IPS-18c (cell line): ENCODE data around the gene DPAGT1.
"Not testable (repeated sequence)": the region's sequence is repeated elsewhere in the genome, so short reads cannot be mapped to it uniquely, and the experiment has no call there.

Experiments
- H3K4me3 ChIP-seq: 2 replicates; pipeline ENCODE4 v1.7.0; 2013; ENCODE audit warnings: low read depth, mild to moderate bottlenecking, low read length, moderate library complexity; ENCODE audit not compliant: insufficient read depth
- H3K9me3 ChIP-seq: one replicate; pipeline ENCODE4 v1.6.1; 2013; ENCODE audit warnings: mild to moderate bottlenecking, low read length, moderate library complexity; ENCODE audit not compliant: control insufficient read depth, insufficient read depth

The DPAGT1 gene

DNA sequence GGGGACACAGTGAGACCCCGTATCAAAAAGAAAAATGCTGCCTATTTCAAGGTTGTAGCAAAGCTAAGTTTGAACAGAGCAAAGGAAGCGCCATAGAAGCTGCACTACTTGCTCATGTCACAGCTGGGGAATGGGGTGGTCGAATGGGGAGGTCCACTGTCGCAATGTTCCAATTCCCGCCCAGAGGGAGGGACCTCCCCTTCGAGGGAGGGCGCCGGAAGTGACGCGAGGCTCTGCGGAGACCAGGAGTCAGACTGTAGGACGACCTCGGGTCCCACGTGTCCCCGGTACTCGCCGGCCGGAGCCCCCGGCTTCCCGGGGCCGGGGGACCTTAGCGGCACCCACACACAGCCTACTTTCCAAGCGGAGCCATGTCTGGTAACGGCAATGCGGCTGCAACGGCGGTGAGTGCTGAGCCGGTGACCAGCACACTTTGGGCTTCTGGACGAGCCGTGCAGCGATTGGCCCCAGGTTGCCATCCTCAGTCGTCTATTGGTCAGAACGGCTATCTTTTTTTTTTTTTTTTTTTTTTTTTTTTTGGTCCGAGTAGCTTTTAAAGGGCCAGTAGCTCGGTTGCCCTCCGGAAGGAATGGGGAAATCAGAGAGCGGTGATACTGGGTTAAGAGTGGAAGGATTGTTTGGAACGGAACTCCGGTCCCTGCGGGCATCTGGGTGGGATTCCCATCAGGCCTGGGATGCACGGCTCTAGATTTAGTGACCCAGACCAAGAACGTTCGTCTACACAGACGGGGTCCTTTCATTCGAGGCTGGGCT is 16.8 kb downstream of the DPAGT1 start, which contains the start of gene HMBS:
Gene HMBS, plus strand, starts transcription at position 219 of the 774 bp plus-strand sequence. Its CDS starts 153 bp downstream, at position 372.
- H3K4me3 ChIP-seq: peak within 1 kb of the TSS; percentile 96
- H3K9me3 ChIP-seq: no peaks in the 10 kb centered on the region

- no peak overlapping the region for H3K4me3 ChIP-seq
- no peaks in the 10 kb centered on the region for H3K9me3 ChIP-seq
These were observed 19.9 kb downstream of the DPAGT1 start for GRCh38 chr11:119081682-119082260.

GRCh38 chr11:119078675-119079420 is 22.8 kb downstream of the DPAGT1 start:
- H3K4me3 ChIP-seq: no peak overlapping the region
- H3K9me3 ChIP-seq: no peaks in the 10 kb centered on the region

DNA sequence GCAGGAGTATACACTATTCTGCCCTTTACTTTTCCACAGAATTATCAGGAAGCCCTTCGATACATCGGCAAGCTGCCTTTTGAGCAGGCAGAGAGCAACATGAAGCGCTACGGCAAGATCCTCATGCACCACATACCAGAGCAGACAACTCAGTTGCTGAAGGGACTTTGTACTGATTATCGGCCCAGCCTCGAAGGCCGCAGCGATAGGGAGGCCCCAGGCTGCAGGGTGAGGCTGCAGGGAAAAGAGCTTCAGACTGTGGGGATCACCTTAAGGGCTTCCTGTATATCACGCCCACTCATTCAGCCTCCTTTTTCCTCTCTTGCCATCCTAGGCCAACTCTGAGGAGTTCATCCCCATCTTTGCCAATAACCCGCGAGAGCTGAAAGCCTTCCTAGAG is 23.8 kb downstream of the DPAGT1 start:
- H3K4me3 ChIP-seq: no peak overlapping the region
- H3K9me3 ChIP-seq: no peaks in the 10 kb centered on the region

GRCh38 chr11:119067371-119068222 is 34.1 kb downstream of the DPAGT1 start, which contains the start of gene VPS11:
TSS of gene VPS11 (plus strand) at chr11:119067818. CDS start at chr11:119067824, 6 bp downstream.
- H3K9me3 ChIP-seq: no peaks in the 10 kb centered on the region
- peak within 1 kb of the TSS; percentile 95 for H3K4me3 ChIP-seq

GRCh38 chr11:119065369-119065768 is 36.3 kb downstream of the DPAGT1 start:
- H3K4me3 ChIP-seq: no peak overlapping the region
- no peaks in the 10 kb centered on the region for H3K9me3 ChIP-seq

GRCh38 chr11:119062779-119063178 is 38.9 kb downstream of the DPAGT1 start:
- H3K4me3 ChIP-seq: no peak overlapping the region
- no peaks in the 10 kb centered on the region for H3K9me3 ChIP-seq

DNA sequence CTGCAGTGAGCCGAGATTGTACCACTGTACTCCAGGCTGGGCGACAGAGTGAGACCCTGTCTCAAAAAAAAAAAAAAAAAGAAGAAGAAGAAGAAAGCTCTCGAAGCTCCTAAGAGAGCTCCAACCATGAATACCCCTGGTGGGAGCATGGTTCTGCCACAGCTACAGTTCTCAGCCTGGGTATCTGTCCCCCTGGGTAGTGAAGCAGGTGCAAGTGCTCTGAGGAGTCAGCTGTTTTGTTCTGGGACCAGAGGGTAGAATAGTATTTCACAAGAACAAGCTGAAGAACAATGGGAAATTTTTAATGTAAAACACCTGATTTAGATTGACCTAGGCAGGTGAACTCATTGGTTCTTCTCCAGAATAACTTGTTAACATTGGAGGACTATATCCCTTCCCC is 40.4 kb downstream of the DPAGT1 start:
- H3K4me3 ChIP-seq: no peak overlapping the region
- no peaks in the 10 kb centered on the region for H3K9me3 ChIP-seq

- not testable (repeated sequence) for H3K4me3 ChIP-seq, H3K9me3 ChIP-seq
These were observed 42.5 kb downstream of the DPAGT1 start for GRCh38 chr11:119059128-119059527.

DNA sequence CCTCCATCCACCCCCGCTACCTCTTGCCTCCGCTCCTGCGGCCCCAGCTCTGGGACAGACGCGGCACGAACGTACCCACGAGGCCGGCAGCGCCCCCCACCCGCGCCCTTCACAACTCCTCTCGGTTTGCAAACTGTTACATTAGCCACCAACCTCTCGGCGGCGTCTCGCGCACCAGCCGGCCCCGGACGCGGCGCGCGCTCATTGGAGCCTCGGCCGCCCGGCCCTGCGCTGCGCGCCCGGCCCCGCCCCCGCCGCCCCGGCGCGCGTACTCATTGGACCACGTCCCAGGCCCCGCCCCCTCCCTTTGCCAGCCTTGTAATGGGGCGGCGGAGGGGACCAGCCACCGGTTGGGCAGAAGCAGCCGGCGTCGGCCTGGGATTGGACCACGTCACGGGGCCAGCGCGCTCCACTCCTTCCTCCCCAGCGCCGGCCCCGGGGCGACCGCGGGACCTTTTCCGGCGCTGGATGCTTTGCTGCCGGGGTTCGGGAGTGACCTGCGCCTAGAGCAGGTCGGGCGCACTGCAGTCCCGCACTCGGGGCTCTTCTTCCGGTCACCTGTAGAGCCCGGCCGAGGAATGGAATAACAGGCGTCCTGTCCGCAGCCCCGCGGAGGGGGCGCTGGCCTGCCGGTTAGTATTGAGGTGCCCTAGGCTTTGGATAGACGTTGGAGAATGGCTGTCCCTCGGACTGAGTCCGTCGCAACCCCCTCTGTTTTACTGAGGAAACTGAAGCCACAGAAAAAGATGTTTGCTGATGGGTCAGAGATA is 44.5 kb downstream of the DPAGT1 start, which contains the start of gene HYOU1:
Gene HYOU1, minus strand, starts transcription at position 206 of the 770 bp plus-strand sequence. CDS start 1,045 bp downstream, outside the sequence.
- Histone ChIP-seq H3K4me3 (peak within 1 kb of the TSS; percentile 91), H3K9me3 (peaks cover 2% of the 10 kb centered on the region)

DNA sequence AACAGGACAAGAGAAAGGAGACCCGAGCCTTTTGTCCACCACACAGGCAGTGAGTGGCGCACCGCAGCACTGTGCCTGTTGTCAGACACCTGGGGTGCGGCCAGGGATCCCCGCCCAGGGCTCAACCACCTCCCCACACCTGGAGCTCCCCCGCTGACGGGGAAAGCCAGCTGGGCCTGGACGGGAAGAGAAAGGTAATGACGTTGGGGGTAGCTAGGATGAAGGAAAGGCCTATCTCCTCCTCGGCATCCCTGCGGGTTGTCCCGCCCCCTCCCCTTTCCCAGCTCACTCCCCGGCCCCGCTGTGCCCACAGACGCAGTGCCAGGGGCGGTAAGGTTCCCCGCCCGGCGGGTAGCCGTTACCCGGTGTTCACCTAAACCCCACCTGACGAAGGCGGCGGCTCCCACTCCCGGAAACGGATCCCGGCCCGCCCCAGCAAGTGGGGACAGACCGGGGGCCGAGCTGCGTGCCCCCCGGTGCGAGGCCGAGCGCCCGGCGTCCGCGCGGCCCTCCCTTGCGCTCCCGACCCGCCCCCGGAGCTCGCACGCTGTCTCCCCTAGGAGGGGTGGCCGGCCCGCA is 45.1 kb downstream of the DPAGT1 start:
- peaks cover 2% of the 10 kb centered on the region for H3K9me3 ChIP-seq
- H3K4me3 ChIP-seq: peak overlapping the region; percentile 91

DNA sequence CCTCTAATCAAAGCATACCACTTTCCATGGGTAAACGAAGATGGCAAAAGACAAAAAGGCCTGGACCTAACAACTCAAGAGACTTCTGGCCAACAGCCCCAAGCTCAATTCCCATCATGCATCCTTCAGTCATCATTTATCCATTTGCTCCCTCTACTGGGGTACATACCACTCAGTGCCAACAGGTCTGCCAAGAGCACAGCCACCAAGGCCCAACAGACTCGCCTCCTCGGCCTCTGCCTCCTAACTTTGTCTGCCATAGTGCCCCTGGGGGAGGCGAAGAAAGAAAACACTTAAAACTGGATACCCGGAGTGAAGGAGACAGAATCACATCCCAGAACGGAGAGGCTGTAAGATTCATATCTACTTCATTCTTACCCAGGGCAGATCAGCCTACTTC is 45.8 kb downstream of the DPAGT1 start:
- Histone ChIP-seq H3K9me3 (peaks cover 2% of the 10 kb centered on the region), H3K4me3 (peak overlapping the region; percentile 91)

DNA sequence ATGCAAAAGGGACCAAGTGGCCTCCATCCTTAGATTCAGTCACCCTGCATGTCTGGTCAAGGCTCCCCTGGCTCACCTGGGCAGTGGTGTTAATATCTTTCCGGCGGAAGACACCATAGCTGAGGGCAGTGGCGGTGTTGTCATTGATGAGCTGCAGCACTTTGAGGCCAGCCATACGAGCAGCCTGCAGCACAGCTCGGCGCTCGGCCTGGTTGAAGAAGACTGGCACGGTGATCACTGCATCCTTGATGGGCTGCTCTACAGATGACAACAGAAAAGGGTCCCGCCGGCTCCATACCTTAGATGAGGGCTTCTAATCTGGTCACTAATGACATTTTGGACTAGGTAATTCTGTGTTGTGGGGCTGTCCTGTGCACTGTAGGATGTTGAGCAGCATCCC is 47.2 kb downstream of the DPAGT1 start:
- Histone ChIP-seq H3K9me3 (peaks cover 2% of the 10 kb centered on the region), H3K4me3 (no peak overlapping the region)

DNA sequence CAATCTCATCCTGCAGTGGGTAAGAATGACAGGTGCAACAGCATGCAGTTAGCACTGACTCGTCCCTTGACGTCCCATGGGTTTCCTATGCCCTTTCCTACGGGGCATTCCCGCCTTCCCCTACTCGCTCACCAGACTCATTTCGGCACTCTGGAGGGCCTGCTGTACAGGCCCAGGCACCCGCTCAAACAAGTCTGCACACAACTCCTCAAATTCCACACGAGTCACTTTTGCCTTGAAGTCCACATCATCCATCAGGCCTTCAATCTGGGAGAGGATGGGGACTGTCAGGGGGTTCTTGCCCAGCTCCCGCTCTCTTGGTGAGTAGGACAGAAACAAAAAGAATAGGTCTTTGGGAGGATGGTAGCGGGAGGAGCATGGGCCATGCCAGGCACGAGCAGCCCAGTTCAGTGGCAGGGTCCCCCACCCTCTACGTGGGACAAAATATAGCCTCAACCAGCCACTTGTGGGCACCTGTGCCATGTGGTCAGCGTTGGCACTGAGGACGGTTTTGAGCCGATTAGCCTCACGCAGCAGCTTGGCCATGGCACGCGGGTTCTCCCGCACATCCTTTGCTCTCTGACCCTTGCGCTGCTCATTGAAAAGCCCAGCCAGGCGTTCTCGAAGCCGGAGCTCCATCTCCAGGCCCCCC is 49.4 kb downstream of the DPAGT1 start:
- H3K9me3 ChIP-seq: peaks cover 4% of the 10 kb centered on the region
- H3K4me3 ChIP-seq: no peak overlapping the region

- peaks cover 4% of the 10 kb centered on the region for H3K9me3 ChIP-seq
- H3K4me3 ChIP-seq: no peak overlapping the region
These were observed 50.1 kb downstream of the DPAGT1 start for GRCh38 chr11:119051440-119052162.
